Lower lobe of right lung (tissue), 2 donors: ENCODE data around the gene DPF3. TPM values are rescaled to one million over a fixed set of nuclear protein-coding genes. Genes with fewer than 3 reads are reported as not detected.

Experiments used
- ATAC-seq, 2 donors: fragments of 200-7000 bp; cut with Tn5 transposase; one replicate each; pipeline ENCODE4 v1.9.1; 2020 to 2022; ENCODE audit warnings: mild to moderate bottlenecking in 2 of 2, moderate library complexity in 2 of 2
- DNase-seq: peaks from one replicate; pipeline ENCODE4 v3.0.0-alpha.2; 2020
- H3K27ac ChIP-seq: fragments of 200-600 bp; one replicate; pipeline ENCODE4 v1.8.0; 2022
- H3K27me3 ChIP-seq: fragments of 200-600 bp; one replicate; pipeline ENCODE4 v1.8.0; 2022; ENCODE audit warnings: low read depth
- H3K36me3 ChIP-seq: fragments of 200-600 bp; one replicate; pipeline ENCODE4 v1.8.0; 2022; ENCODE audit warnings: mild to moderate bottlenecking
- H3K4me1 ChIP-seq: fragments of 200-600 bp; one replicate; pipeline ENCODE4 v1.8.0; 2022
- H3K4me3 ChIP-seq: fragments of 200-600 bp; one replicate; pipeline ENCODE4 v1.8.0; 2022; ENCODE audit warnings: mild to moderate bottlenecking
- H3K9me3 ChIP-seq: fragments of 200-600 bp; one replicate; pipeline ENCODE4 v1.8.0; 2022
- CTCF ChIP-seq: fragments of 200-600 bp; IDR thresholded peaks from one replicate; pipeline ENCODE4 v1.8.0; 2022; ENCODE audit warnings: antibody characterized with exemption, mild to moderate bottlenecking
- intact Hi-C: fragments of 100-400 bp; cut with DNase I; formaldehyde crosslinking; loops from one replicate; pipeline ENCODE4 v1.11.0; 2022
- total RNA-seq: library from RNA; stranded (reverse); fragmentation: NEBNext Ultra II Directional; extraction: Animal tissue kit (Norgen Biotek cat#: 25700); gene quantifications from one replicate; pipeline ENCODE4 v1.2.1, GENCODE V29; 2021
- donor health status: DM: no; HTN: yes; CAD: no; lungs with severe emphysema.

Gene DPF3
- total RNA-seq, 1 donor from 2014 or later: 0.59 TPM

GRCh38 chr14:72610096-72610830 is 283.6 kb downstream of the DPF3 start:
- H3K27ac ChIP-seq: no peak overlapping the region
- TF ChIP-seq CTCF: no peak
- intact Hi-C loops: no loop called here
- no peaks in the 10 kb centered on the region for H3K27me3 ChIP-seq
- ATAC-seq (no peak), DNase-seq (no peak)
- no peaks in the 10 kb centered on the region for H3K9me3 ChIP-seq
- no peaks in the 10 kb centered on the region for H3K36me3 ChIP-seq
- no peaks in the 10 kb centered on the region for H3K4me1 ChIP-seq
- no peak overlapping the region for H3K4me3 ChIP-seq

- H3K36me3 ChIP-seq: no peaks in the 10 kb centered on the region
These were observed 284.5 kb downstream of the DPF3 start for GRCh38 chr14:72609205-72609916.

GRCh38 chr14:72608391-72609204 is 285.3 kb downstream of the DPF3 start:
- ATAC-seq (no peak), DNase-seq (no peak)
- Histone ChIP-seq H3K9me3 (no peaks in the 10 kb centered on the region), H3K36me3 (no peaks in the 10 kb centered on the region), H3K27ac (no peak overlapping the region), H3K27me3 (no peaks in the 10 kb centered on the region), H3K4me3 (no peak overlapping the region), H3K4me1 (no peaks in the 10 kb centered on the region)
- intact Hi-C loops: no loop called here
- no peak for TF ChIP-seq CTCF

More at GRCh38 chr14:72609205-72609916, 284.5 kb downstream of the DPF3 start:
- intact Hi-C loops: no loop called here
- Histone ChIP-seq H3K27ac (no peak overlapping the region), H3K4me1 (no peaks in the 10 kb centered on the region), H3K9me3 (no peaks in the 10 kb centered on the region), H3K4me3 (no peak overlapping the region), H3K27me3 (no peaks in the 10 kb centered on the region)
- no peak for ATAC-seq
- TF ChIP-seq CTCF: no peak
- no peak for DNase-seq

- no peaks in the 10 kb centered on the region for H3K4me1 ChIP-seq
- H3K9me3 ChIP-seq: no peaks in the 10 kb centered on the region
- no peak overlapping the region for H3K4me3 ChIP-seq
- H3K27me3 ChIP-seq: no peaks in the 10 kb centered on the region
- no peak overlapping the region for H3K27ac ChIP-seq
- H3K36me3 ChIP-seq: no peaks in the 10 kb centered on the region
- intact Hi-C loops: no loop called here
- DNase-seq: no peak
- ATAC-seq: no peak
- TF ChIP-seq CTCF: no peak
These were observed 286.3 kb downstream of the DPF3 start for GRCh38 chr14:72607386-72608130.

- intact Hi-C loops: no loop called here
- Histone ChIP-seq H3K9me3 (no peaks in the 10 kb centered on the region), H3K36me3 (no peaks in the 10 kb centered on the region), H3K27me3 (no peaks in the 10 kb centered on the region), H3K4me3 (no peak overlapping the region), H3K4me1 (no peaks in the 10 kb centered on the region), H3K27ac (no peak overlapping the region)
- no peak for TF ChIP-seq CTCF
- no peak for ATAC-seq
- no peak for DNase-seq
These were observed 287.0 kb downstream of the DPF3 start for GRCh38 chr14:72606879-72607278.
